H1 (cell line): ENCODE measurements around the gene CYP2C8. TPM values are rescaled to one million over a fixed set of nuclear protein-coding genes. Genes with fewer than 3 reads are reported as not detected.

Source experiments
- CTCF ChIA-PET: fragments of 300-600 bp; sonication (Branson Sonifier 250); formaldehyde crosslinking; loops from one replicate; lab custom pipeline; 2021; ENCODE audit not compliant: partially characterized antibody; lab: Charles Lee
- POLR2A ChIA-PET: fragments of 300-600 bp; sonication (Branson Sonifier 250); formaldehyde crosslinking; loops from one replicate; lab custom pipeline; 2021; ENCODE audit warnings: inconsistent platforms; ENCODE audit not compliant: partially characterized antibody; lab: Charles Lee
- DNase-seq, 2 experiments: peaks; one replicate each; pipeline versions ENCODE4 v3.0.0 to v3.0.0-alpha.2; 2010 to 2022; ENCODE audit warnings: low spot score in 2 of 2, low read depth in 1 of 2, mixed read lengths in 1 of 2
- FAIRE-seq: peaks from 2 replicates; lab custom pipeline; 2011; peaks lifted over from hg19 to GRCh38; lab: Jason Lieb, UNC
- H2AFZ ChIP-seq: 2 replicates; pipeline ENCODE4 v1.8.1; 2012; ENCODE audit warnings: low read length, inconsistent platforms
- H2AK5ac ChIP-seq: 2 replicates; pipeline ENCODE4 v1.6.1; 2013; ENCODE audit warnings: low read depth, low read length
- H2BK120ac ChIP-seq: replicated peaks from 2 replicates; pipeline ENCODE3; 2013; ENCODE audit warnings: low read depth, low read length, inconsistent platforms
- H2BK12ac ChIP-seq: 2 replicates; pipeline ENCODE4 v1.6.1; 2013; ENCODE audit warnings: low read depth, low read length
- H2BK15ac ChIP-seq: 2 replicates; pipeline ENCODE4 v1.6.1; 2013; ENCODE audit warnings: low read length
- H2BK20ac ChIP-seq: 2 replicates; pipeline ENCODE4 v1.6.1; 2013; ENCODE audit warnings: low read length
- H2BK5ac ChIP-seq: 2 replicates; pipeline ENCODE4 v1.6.1; 2013; ENCODE audit warnings: low read depth, low read length
- H3K14ac ChIP-seq: 2 replicates; pipeline ENCODE4 v1.6.1; 2013; ENCODE audit warnings: inconsistent platforms; ENCODE audit not compliant: insufficient read length
- H3K18ac ChIP-seq: 2 replicates; pipeline ENCODE4 v1.6.1; 2013; ENCODE audit warnings: low read length; ENCODE audit errors: extremely low read depth
- H3K23ac ChIP-seq: 2 replicates; pipeline ENCODE4 v1.6.1; 2013; ENCODE audit warnings: inconsistent platforms; ENCODE audit not compliant: insufficient read length
- H3K23me2 ChIP-seq: 2 replicates; pipeline ENCODE4 v1.6.1; 2013; ENCODE audit warnings: low read depth, low read length
- H3K27ac ChIP-seq: 2 replicates; pipeline ENCODE4 v1.6.1; 2011; ENCODE audit warnings: low read depth, low read length, inconsistent platforms
- H3K27me3 ChIP-seq, 4 experiments: replicated peaks in 1 of 4; 1 replicate in 1 of 4; 2 replicates in 3 of 4; pipeline versions ENCODE4 v1.6.1 to v1.8.1; 2011 to 2013; ENCODE audit warnings: low read length in 3 of 4, mild to moderate bottlenecking in 3 of 4, inconsistent platforms in 2 of 4, mixed read lengths in 2 of 4, moderate library complexity in 1 of 4; ENCODE audit not compliant: control insufficient read depth in 3 of 4, insufficient read depth in 3 of 4; ENCODE audit errors: extremely low read depth in 1 of 4
- H3K36me3 ChIP-seq, 4 experiments: 2 replicates each; pipeline versions ENCODE4 v1.6.1 to v1.8.1; 2011 to 2013; ENCODE audit warnings: mild to moderate bottlenecking in 4 of 4, low read length in 3 of 4, moderate library complexity in 2 of 4, control low read depth in 1 of 4, inconsistent platforms in 1 of 4; ENCODE audit not compliant: insufficient read depth in 4 of 4, control insufficient read depth in 2 of 4
- H3K4ac ChIP-seq: replicated peaks from 2 replicates; pipeline ENCODE3; 2013; ENCODE audit warnings: low read length, low read depth, mixed read lengths, inconsistent platforms; ENCODE audit not compliant: insufficient read length
- H3K4me1 ChIP-seq, 4 experiments: replicated peaks in 1 of 4; 1 replicate in 1 of 4; 2 replicates in 3 of 4; pipeline versions ENCODE4 v1.6.1 to v1.8.1; 2011 to 2013; ENCODE audit warnings: low read length in 3 of 4, inconsistent platforms in 2 of 4, mixed read lengths in 1 of 4; ENCODE audit not compliant: insufficient read depth in 4 of 4, control insufficient read depth in 3 of 4
- H3K4me2 ChIP-seq, 2 experiments: 2 replicates each; pipeline versions ENCODE4 v1.6.1 to v1.8.1; 2011 to 2013; ENCODE audit warnings: low read depth in 2 of 2, low read length in 2 of 2, control low read depth in 1 of 2, inconsistent platforms in 1 of 2, mild to moderate bottlenecking in 1 of 2; ENCODE audit not compliant: insufficient read depth in 1 of 2
- H3K4me3 ChIP-seq, 4 experiments: fragments of 200-600, 300-600 bp in 1 of 4; sonication (generic), shearing (Covaris generic), sonication (Bioruptor Twin) in 1 of 4; 2 replicates each; pipeline versions ENCODE4 v1.5.1 to v1.8.1; 2011 to 2016; ENCODE audit warnings: low read length in 4 of 4, low read depth in 3 of 4, control low read depth in 2 of 4, inconsistent platforms in 2 of 4, mild to moderate bottlenecking in 2 of 4, mixed read lengths in 1 of 4, moderate library complexity in 1 of 4; ENCODE audit not compliant: insufficient read depth in 2 of 4; ENCODE audit errors: extremely low read depth in 1 of 4
- H3K56ac ChIP-seq: replicated peaks from 2 replicates; pipeline ENCODE3; 2013; ENCODE audit warnings: low read depth, mild to moderate bottlenecking, mixed read lengths, low read length, inconsistent platforms; ENCODE audit not compliant: insufficient read length
- H3K79me1 ChIP-seq: 2 replicates; pipeline ENCODE4 v1.6.1; 2013; ENCODE audit warnings: low read depth, low read length, control low read depth
- H3K79me2 ChIP-seq, 2 experiments: 2 replicates each; pipeline versions ENCODE4 v1.6.1 to v1.8.1; 2012 to 2013; ENCODE audit warnings: low read length in 2 of 2, mild to moderate bottlenecking in 2 of 2, inconsistent platforms in 1 of 2; ENCODE audit not compliant: insufficient read depth in 2 of 2, control insufficient read depth in 1 of 2
- H3K9ac ChIP-seq, 4 experiments: replicated peaks in 1 of 4; 1 replicate in 1 of 4; 2 replicates in 3 of 4; pipeline versions ENCODE4 v1.6.1 to v1.8.1; 2011 to 2013; ENCODE audit warnings: low read depth in 3 of 4, low read length in 3 of 4, control low read depth in 2 of 4, mild to moderate bottlenecking in 2 of 4, moderate library complexity in 2 of 4, inconsistent platforms in 1 of 4; ENCODE audit errors: extremely low read depth in 1 of 4
- H3K9me3 ChIP-seq, 2 experiments: 2 replicates each; pipeline versions ENCODE4 v1.6.1 to v1.8.1; 2012 to 2013; ENCODE audit warnings: mild to moderate bottlenecking in 2 of 2, moderate library complexity in 2 of 2, control low read depth in 1 of 2, inconsistent platforms in 1 of 2, low read depth in 1 of 2, low read length in 1 of 2, mixed read lengths in 1 of 2; ENCODE audit not compliant: insufficient read depth in 2 of 2
- H4K20me1 ChIP-seq, 2 experiments: replicated peaks in 1 of 2; 2 replicates each; pipeline versions ENCODE3 to v1.8.1; 2011 to 2013; ENCODE audit warnings: inconsistent platforms in 2 of 2, low read length in 2 of 2, mild to moderate bottlenecking in 1 of 2; ENCODE audit not compliant: insufficient read depth in 2 of 2, control insufficient read depth in 1 of 2
- H4K5ac ChIP-seq: 2 replicates; pipeline ENCODE4 v1.6.1; 2013; ENCODE audit warnings: low read length, low read depth, mixed read lengths, inconsistent platforms; ENCODE audit not compliant: insufficient read length
- H4K8ac ChIP-seq: 2 replicates; pipeline ENCODE4 v1.8.0; 2013; ENCODE audit warnings: mild to moderate bottlenecking, moderate library complexity, low read length, inconsistent platforms; ENCODE audit not compliant: insufficient read depth; ENCODE audit errors: extremely low read depth
- H4K91ac ChIP-seq: replicated peaks from 2 replicates; pipeline ENCODE3; 2013; ENCODE audit warnings: low read length, mixed read lengths, inconsistent platforms; ENCODE audit not compliant: insufficient read length
- BACH1 ChIP-seq: IDR thresholded peaks from 2 replicates; pipeline ENCODE4 v1.6.1; 2012; ENCODE audit warnings: low read length, improper control_type of control experiment
- CEBPB ChIP-seq: IDR thresholded peaks from 2 replicates; pipeline ENCODE4 v1.6.1; 2012; ENCODE audit warnings: low read depth, low read length
- JUN ChIP-seq: IDR thresholded peaks from 2 replicates; pipeline ENCODE4 v1.6.1; 2011; ENCODE audit warnings: low read depth, mild to moderate bottlenecking, improper control_type of control experiment, low read length
- JUND ChIP-seq: IDR thresholded peaks from 2 replicates; pipeline ENCODE4 v1.6.1; 2011; ENCODE audit warnings: mild to moderate bottlenecking, improper control_type of control experiment, low read length
- KDM4A ChIP-seq: IDR thresholded peaks from one replicate; pipeline ENCODE4 v1.7.1; 2012; ENCODE audit warnings: low read depth, mild to moderate bottlenecking, moderate library complexity, low read length, inconsistent platforms; ENCODE audit not compliant: severe bottlenecking
- MAFK ChIP-seq: IDR thresholded peaks from 2 replicates; pipeline ENCODE4 v1.6.1; 2012; ENCODE audit warnings: low read depth, mild to moderate bottlenecking, improper control_type of control experiment, low read length
- NANOG ChIP-seq: IDR thresholded peaks from 2 replicates; pipeline ENCODE4 v1.6.1; 2011; ENCODE audit warnings: low read length, low read depth, mild to moderate bottlenecking, inconsistent platforms; ENCODE audit not compliant: insufficient read depth, poor library complexity, severe bottlenecking
- TEAD4 ChIP-seq: IDR thresholded peaks from 2 replicates; pipeline ENCODE4 v1.6.1; 2012; ENCODE audit warnings: low read depth, low read length, inconsistent platforms, mixed read lengths
- WGBS, 2 experiments: shearing (Covaris generic) in 1 of 2; methylation state at CpG; one replicate each; pipeline versions ENCODE4 v1.1.6 to v1.1.7; 2013 to 2015; ENCODE audit warnings: low lambda C conversion rate in 2 of 2, mixed read lengths in 2 of 2, inconsistent platforms in 1 of 2, low coverage in 1 of 2, missing lambda C conversion rate in 1 of 2; ENCODE audit not compliant: insufficient replicate concordance in 2 of 2, insufficient coverage in 1 of 2, insufficient read length in 1 of 2; ENCODE audit errors: extremely low coverage in 1 of 2, missing lambda C conversion rate in 1 of 2; 5-methylcytosine and 5-hydroxymethylcytosine counted together
- polyA plus RNA-seq, 7 experiments: library from polyadenylated mRNA; depleted of rRNA in 3 of 7; stranded (reverse) in 5 of 7; unstranded in 2 of 7; fragments of >200 nt in 5 of 7; fragments of 200-250 nt in 2 of 7; gene quantifications; 1 replicate in 5 of 7; 2 replicates in 1 of 7; 4 replicates in 1 of 7; pipeline versions ENCODE4 v1.2.1 to v1.2.3, GENCODE V29; 2011 to 2013; ENCODE audit warnings: missing spikeins in 2 of 7, mixed read lengths in 2 of 7
- total RNA-seq: library from RNA; stranded (reverse); fragmentation: NEBNext Ultra II Directional; extraction: Animal tissue kit (Norgen Biotek cat#: 25700); gene quantifications from 2 replicates; pipeline ENCODE4 v1.2.1, GENCODE V29; 2021
- TF ChIP-seq, protein P1 (sequence below): IDR thresholded peaks from 2 replicates; pipeline ENCODE4 v1.6.1; 2011; ENCODE audit warnings: low read depth, mild to moderate bottlenecking, low read length; ENCODE audit not compliant: insufficient read depth

Gene CYP2C8
- total and polyA plus RNA-seq, 2 of the 8 experiments (the other 6 are each of a cell fraction or from before 2014, with no cell fraction given), result 0.32 to 0.89 TPM

DNA sequence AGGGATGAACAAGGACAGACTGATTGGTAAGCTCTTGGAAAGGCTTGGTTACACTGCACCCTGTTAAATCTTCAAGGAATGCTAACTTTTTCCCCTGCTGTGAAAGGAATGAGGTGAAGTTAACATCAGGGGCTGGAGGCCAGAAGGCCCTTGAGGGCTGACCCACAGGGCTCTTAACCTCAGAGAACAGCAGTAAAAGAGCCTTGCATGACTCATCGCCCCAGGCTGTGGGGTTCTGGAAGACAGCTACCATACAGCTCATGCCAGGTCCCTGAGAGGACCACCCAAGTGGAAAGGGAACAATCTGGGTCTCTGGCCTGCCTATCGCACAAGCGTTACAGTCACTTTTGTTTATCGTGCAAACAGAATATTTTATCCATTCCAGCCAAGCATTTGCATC, 76.5 kb downstream of the CYP2C8 start:
- Histone ChIP-seq H3K79me1 (no peaks in the 10 kb centered on the region), H3K27ac (no peak overlapping the region), H3K27me3 (no peaks in the 10 kb centered on the region), H3K36me3 (no peaks in the 10 kb centered on the region), H4K5ac (no peak overlapping the region), H3K4me1 (peaks cover 0 to 6% (median under 1%) of the 10 kb centered on the region in 4 experiments; a peak in 1 of 7 replicates), H3K4me2 (peak overlapping the region in 1 of 2 experiments; percentile 26; a peak in 1 of 4 replicates), H3K4ac (no peak overlapping the region), H3K14ac (no peak overlapping the region), H2BK120ac (no peak overlapping the region), H2BK20ac (no peak overlapping the region), H3K9me3 (no peaks in the 10 kb centered on the region), H2BK12ac (no peak overlapping the region), H4K8ac (no peak overlapping the region), H3K56ac (no peak overlapping the region), H3K23me2 (no peaks in the 10 kb centered on the region), H2BK5ac (no peak overlapping the region), H2BK15ac (no peak overlapping the region), H3K4me3 (no peak overlapping the region), H3K23ac (no peak overlapping the region), H4K20me1 (no peaks in the 10 kb centered on the region), H3K9ac (no peak overlapping the region), H3K79me2 (no peaks in the 10 kb centered on the region), H2AFZ (no peak overlapping the region), H3K18ac (no peak overlapping the region), H4K91ac (no peak overlapping the region), H2AK5ac (no peak overlapping the region)
- ChIA-PET CTCF (interaction anchor here (1.4 kb wide), 1 partner anchor 29 kb away, joined by 3 read pairs; no protein-coding TSS in a partner anchor), POLR2A (no interaction called here)
- 75% methylated on average over 4 of the region's 4 CpGs; no CpG with 5 or more reads in 1 of the 2 experiments for WGBS, 2 experiments
- TF ChIP-seq JUND (peak; percentile 94), BACH1 (peak; percentile 25; the same call in 1 of the 2 replicates), TEAD4 (peak; percentile 33; the same call in 1 of the 2 replicates), MAFK (0 out of 2 replicates have a peak, but pooled peaks have one; percentile 30), JUN (0 out of 2 replicates have a peak, but pooled peaks have one; percentile 38), NANOG (peak; percentile 9), CEBPB (no peak), KDM4A (no peak)
- TF ChIP-seq, protein P1, sequence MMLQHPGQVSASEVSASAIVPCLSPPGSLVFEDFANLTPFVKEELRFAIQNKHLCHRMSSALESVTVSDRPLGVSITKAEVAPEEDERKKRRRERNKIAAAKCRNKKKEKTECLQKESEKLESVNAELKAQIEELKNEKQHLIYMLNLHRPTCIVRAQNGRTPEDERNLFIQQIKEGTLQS, result 0 out of 2 replicates have a peak, but pooled peaks have one; percentile 7
- FAIRE-seq (peak; percentile 45), DNase-seq (peak in 1 of 2 experiments; percentile 50)
